Measurements from ENCODE around the gene SLC5A11. TPM values are rescaled to one million over a fixed set of nuclear protein-coding genes. Genes with fewer than 3 reads are reported as not detected.
A peak's percentile ranks its signal among the peaks of the same experiment; 100 is the strongest.
"Not testable (repeated sequence)": the region's sequence is repeated elsewhere in the genome, so short reads cannot be mapped to it uniquely, and the experiment has no call there.

SLC5A11 gene
- total RNA-seq, 1 donor from 2014 or later, result not detected

- not testable (repeated sequence) for DNase-seq (ENCODE audit: low read depth in 2 of 2)
These were observed 11.1 kb downstream of the SLC5A11 start for GRCh38 chr16:24856871-24857270.

DNA sequence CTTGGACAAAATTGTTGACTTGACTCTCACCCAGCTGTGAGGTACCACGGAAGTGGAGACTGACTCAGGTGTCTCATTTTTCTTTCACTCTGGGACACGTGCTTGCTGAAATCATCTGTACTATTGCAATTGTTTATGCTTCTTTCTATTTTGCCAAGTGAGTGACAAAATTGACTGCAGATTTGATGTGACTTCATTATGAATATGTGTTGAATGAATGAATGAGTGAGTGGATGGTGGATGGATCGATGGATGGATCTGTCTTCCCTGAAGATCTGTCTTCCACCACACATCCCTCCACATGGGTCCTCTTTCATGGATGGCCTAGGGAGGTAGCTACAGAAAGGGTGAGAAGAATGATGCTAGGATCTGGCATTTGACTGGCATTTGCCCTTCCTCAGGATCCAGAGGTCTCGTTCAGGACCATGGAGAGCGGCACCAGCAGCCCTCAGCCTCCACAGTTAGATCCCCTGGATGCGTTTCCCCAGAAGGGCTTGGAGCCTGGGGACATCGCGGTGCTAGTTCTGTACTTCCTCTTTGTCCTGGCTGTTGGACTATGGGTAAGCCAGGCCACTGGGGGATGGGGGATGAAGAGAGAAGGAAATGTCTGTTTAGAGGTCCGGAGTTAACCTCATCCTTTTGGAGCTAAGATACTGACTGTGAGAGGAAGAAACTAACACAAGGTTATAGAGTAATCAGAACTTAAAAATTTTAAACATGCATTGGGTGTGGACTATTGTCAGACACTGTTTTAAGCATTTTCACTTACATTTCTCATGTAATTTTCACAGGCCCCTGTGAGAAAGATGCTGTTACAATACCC lies 12.7 kb downstream of the SLC5A11 start:
- peak; percentile 25 to 62 for DNase-seq (ENCODE audit: low read depth in 2 of 2)

DNA sequence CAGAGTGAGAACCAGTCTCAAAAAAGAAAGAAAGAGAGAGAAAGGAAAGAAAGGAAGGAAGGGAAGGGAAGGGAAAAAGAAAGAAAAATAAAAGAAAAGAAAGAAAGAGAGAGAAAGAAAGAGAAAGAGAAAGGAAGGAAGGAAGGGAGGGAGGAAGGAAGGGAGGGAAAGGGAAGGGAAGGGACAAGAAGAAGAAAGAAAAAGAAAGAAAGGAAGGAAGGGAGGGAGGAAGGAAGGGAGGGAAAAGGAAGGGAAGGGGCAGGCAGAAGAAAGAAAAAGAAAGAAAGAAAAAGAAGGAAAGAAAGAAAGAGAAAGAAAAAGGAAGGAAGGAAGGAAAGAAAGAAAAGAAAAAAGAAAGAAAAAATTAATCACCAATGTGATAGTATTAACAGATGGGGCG lies 15.7 kb downstream of the SLC5A11 start:
- DNase-seq (ENCODE audit: low read depth in 2 of 2), result no peak

DNA sequence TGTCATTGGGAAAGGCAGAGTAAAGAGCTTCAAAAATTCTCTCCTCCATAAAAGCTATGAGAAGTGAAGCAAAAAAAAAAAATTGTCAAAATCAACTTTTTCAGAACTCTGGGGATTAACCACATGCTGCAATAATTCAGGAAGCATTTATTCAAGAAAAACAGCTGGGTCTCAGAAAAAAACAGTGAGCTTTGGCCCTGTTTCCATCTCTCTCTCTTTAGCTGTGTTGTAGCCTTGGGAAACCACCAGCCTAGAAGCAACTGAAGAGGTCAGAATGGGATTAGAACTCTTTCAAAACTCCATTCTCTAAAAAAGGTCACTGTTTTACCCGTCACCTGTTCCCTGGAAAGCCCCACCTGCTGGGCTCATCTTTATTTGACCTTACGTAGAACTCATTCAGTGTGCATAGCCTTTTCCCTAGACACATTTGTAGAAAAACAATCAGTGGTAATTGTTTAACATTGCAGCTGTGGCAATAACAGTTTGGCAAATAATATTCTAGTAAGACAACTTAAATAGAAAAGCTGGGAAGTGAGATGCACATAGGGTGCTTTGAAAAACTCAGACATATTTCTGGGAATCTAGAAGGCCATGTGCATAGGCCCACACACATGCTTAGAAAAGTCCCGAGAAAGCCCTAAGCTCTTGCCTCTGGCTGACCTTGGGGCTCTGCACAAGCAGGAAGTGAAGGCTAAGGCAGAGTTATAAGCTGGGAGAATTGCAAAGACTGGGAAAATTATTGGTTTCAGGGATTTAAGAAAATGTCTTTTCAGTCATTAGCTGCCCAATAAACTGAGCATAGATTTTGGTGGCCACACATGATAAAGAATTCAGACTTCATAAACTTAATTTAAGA lies 18.0 kb downstream of the SLC5A11 start:
- no peak for DNase-seq (ENCODE audit: low read depth in 2 of 2)

GRCh38 chr16:24869033-24869432 lies 23.3 kb downstream of the SLC5A11 start:
- DNase-seq (ENCODE audit: low read depth in 2 of 2), result no peak

DNA sequence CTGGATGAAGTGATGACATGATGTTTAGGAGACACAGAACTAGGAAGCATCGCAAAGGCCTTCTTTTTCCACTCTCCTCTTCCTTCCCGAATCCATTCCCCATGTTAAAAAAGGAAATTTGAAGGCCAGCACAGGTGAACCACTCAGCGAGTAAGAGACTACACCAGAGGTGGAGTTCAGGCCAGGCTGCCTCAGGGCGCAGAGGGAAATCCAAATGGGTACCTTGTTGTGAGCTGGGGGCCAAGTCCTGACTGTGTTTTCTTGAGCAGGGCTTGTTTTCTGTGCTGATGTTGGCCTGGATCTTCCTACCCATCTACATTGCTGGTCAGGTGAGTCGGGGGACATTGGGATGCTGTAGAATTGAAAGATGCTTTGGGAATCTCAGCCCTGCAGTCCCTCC lies 26.1 kb downstream of the SLC5A11 start:
- DNase-seq (ENCODE audit: low read depth in 2 of 2), result no peak

GRCh38 chr16:24873028-24873427 lies 27.3 kb downstream of the SLC5A11 start:
- no peak for DNase-seq (ENCODE audit: low read depth in 2 of 2)

GRCh38 chr16:24875466-24875865 lies 29.7 kb downstream of the SLC5A11 start:
- no peak for DNase-seq (ENCODE audit: low read depth in 2 of 2)

GRCh38 chr16:24876231-24876630 lies 30.5 kb downstream of the SLC5A11 start:
- DNase-seq (ENCODE audit: low read depth in 2 of 2), result no peak

DNA sequence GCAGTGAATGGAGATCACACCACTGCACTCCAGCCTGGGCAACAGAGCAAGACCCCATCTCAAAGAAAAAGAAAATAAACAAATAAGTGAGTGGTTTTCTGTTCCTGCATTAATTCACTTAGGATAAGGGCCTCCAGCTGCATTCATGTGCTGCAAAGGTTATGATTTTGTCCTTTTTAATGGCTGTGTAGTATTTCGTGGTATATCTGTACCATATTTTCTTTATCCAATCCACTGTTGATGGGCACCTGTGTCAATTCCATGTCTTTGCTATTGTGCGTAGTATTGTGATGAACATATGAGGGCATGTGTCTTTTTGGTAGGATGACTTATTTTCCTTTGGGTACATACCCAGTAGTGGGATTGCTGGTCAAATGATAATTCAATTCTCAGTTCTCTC lies 33.9 kb downstream of the SLC5A11 start:
- no peak for DNase-seq (ENCODE audit: low read depth in 2 of 2)

- DNase-seq (ENCODE audit: low read depth in 2 of 2), result no peak
These were observed 38.0 kb downstream of the SLC5A11 start for GRCh38 chr16:24883714-24884151.

GRCh38 chr16:24887472-24887871 lies 41.7 kb downstream of the SLC5A11 start:
- no peak for DNase-seq (ENCODE audit: low read depth in 2 of 2)

DNA sequence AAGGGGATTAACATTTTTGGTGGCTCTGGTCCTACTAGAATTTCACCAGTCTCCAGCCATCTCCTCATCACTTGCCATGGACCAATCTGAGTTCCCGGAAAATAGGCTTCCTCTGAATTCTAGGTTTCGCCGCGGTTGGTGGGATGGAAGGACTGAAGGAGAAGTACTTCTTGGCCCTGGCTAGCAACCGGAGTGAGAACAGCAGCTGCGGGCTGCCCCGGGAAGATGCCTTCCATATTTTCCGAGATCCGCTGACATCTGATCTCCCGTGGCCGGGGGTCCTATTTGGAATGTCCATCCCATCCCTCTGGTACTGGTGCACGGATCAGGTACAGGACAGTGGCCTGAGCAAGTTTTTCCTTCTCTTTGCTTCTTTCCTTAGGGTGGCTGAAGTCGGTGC lies 45.0 kb downstream of the SLC5A11 start:
- DNase-seq (ENCODE audit: low read depth in 2 of 2), result no peak

GRCh38 chr16:24896439-24896838 lies 50.7 kb downstream of the SLC5A11 start:
- no peak for DNase-seq (ENCODE audit: low read depth in 2 of 2)

GRCh38 chr16:24897522-24897921 lies 51.8 kb downstream of the SLC5A11 start:
- DNase-seq (ENCODE audit: low read depth in 2 of 2), result not testable (repeated sequence)

DNA sequence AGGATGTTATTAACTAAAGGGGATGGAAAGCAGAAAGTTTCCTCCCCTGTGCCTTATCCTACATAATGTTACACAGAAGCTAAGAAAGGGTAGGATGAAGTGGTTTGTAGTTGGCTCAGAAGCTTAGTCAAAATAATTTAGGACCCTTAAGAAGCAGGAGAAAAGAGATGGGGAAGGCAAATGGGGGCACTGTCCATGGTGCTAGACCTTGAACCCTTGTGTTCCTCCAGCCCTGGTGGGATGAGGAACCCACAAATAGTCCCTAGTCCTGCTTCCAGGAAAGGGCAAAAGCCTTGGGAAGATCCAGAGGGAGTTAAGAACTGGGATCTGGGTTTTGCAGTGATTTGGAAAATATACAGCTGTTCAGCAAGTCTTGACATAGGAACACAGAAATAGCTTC lies 54.5 kb downstream of the SLC5A11 start:
- no peak for DNase-seq (ENCODE audit: low read depth in 2 of 2)

- peak; percentile 6 to 43 for DNase-seq (ENCODE audit: low read depth in 2 of 2)
These were observed 60.5 kb downstream of the SLC5A11 start for GRCh38 chr16:24906199-24906808.

GRCh38 chr16:24906901-24907300 lies 61.1 kb downstream of the SLC5A11 start:
- DNase-seq (ENCODE audit: low read depth in 2 of 2), result no peak

DNA sequence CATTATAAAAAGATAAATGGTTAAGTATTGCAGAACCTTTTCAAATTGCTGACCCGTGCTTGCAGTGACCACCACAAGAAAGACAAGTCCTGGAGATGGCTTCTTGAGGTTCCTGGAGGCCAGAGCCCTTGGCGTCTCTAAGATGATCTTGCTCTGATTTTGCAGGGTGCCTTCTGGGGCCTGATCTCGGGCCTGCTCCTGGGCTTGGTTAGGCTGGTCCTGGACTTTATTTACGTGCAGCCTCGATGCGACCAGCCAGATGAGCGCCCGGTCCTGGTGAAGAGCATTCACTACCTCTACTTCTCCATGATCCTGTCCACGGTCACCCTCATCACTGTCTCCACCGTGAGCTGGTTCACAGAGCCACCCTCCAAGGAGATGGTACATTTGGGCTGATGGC lies 63.0 kb downstream of the SLC5A11 start:
- no peak for DNase-seq (ENCODE audit: low read depth in 2 of 2)

GRCh38 chr16:24909856-24910255 lies 64.1 kb downstream of the SLC5A11 start:
- no peak for DNase-seq (ENCODE audit: low read depth in 2 of 2)

- DNase-seq (ENCODE audit: low read depth in 2 of 2), result no peak
These were observed 69.3 kb downstream of the SLC5A11 start for GRCh38 chr16:24915019-24915418.

DNA sequence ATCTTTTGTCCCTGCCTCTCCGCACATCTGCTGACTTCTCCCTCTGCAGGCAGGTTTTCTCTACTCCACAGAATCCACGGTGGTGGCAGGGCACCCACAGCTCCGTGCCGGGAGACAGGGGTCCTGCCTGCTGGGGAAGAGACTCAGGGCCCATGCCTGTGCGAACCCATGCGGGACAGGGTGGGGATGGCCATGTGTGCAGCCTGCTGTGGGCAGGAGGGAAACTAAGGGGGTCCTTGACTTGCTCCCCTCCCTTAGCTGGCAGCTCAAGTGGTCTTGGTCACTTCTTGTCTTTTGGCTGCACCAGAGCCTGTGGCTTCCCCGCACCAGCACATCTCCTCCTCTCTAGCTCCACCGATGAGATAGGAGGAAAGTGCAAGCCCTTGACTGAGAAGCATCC lies 69.8 kb downstream of the SLC5A11 start:
- DNase-seq (ENCODE audit: low read depth in 2 of 2), result no peak

All from dermis microvascular lymphatic vessel endothelial cell (primary cell).